HG02763 (cell line): Measurements from ENCODE around the gene EPHA3.

ENCODE experiments used
- ATAC-seq: cut with Tn5 transposase; IDR thresholded peaks from one replicate; pipeline ENCODE4 v1.9.1; 2021; ENCODE audit warnings: mild to moderate bottlenecking, moderate library complexity; ENCODE audit not compliant: unreplicated experiment

The EPHA3 gene

DNA sequence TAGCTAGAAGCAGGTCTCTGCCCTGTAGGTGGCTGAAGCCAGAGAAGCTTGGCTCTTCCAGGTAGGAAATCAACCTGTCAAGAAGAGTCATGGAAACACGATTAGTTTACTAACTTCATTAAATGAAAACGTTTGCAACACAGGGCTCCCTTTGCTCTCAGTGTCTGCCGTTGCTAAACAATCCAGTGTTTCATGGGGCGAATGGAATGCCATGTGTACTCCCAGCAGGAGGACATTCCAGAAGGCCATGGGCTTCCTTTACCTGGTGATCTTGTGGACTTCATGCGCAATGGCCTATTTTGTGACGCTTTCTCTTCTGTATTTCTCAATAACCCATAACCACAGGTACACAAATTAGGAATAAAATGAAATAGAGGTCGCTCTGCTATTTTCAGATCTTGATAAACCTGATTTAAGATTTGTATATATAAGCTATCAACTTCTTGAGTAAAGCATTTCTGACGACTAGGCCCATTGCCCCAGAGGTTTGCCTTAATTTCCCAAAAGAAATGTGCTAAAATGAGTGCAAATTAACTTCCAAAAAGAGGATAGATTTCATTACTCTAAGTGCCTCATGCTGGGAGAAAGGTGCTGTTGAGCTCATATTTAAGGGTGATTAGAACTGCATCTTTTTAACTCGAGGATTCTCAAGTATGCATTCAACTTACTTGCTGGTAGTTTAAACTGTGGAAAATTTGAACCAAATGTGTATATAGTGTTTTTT, 171.0 kb downstream of the EPHA3 start:
- ATAC-seq, result no peak

DNA sequence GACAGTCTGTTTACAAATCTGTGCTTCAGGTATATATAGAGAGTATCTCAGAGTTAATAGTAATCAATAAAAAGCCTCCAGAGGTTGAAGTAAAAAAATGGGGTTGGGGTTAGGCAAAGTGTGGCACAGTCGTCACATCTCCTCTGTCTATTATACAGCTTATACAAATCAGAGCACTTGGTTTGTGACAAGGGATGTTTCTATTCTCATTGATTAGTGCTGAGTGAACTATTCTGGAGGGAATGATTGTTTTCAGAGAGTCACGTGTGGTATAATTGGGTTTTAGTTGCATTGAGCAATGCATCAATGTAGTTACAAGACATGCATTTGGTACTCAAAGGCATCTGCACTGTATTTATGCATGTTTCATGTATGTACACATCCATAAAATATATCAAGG, 172.9 kb downstream of the EPHA3 start:
- ATAC-seq, result no peak

DNA sequence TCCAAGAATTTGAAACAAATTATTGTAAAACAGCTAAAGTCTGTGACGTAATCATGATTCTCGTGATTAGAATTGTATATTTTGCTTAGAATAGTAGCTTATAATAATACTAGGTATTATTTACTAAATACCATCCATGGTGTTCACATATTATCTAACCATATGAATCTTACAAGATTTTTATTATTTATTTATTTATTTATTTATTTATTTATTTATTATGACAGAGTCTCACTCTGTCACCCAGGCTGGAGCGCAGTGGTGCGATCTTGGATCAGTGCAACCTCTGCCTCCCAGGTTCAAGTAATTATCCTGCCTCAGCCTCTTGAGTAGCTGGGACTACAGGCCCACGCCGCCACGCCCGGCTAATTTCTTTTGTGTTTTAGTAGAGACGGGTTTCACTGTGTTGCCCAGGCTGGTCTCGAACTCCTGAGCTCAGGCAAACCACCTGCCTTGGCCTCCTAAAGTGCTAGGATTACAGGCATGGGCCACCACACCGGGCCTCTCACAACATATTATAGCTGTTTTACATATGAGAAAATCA, 173.5 kb downstream of the EPHA3 start:
- no peak for ATAC-seq

DNA sequence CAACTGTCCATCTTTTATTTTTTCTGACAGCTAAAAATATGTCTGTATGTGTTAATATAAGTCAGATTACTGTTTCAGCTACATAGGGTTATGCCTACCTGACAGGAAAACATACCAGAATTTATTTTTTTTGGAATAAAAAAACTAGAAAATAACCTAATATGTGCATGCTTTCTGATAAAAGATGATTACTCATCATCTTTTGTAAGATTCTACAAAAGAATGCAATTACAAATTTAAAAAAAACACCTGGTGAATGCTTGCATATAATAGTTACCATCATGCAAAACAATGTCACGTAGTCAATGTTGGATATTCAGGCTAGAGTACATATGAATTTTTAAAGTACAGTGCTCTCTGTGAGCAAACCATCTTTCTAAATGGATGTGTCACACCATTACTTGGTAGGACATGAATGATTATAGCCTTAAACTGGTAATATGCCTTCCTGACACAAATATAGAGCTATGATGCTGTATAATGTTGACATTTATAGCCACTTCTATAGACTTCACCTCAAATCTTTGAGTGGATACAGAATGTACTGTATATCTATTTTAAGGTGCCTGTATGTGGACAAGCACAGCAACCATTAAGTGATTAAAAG, 180.6 kb downstream of the EPHA3 start:
- no peak for ATAC-seq

DNA sequence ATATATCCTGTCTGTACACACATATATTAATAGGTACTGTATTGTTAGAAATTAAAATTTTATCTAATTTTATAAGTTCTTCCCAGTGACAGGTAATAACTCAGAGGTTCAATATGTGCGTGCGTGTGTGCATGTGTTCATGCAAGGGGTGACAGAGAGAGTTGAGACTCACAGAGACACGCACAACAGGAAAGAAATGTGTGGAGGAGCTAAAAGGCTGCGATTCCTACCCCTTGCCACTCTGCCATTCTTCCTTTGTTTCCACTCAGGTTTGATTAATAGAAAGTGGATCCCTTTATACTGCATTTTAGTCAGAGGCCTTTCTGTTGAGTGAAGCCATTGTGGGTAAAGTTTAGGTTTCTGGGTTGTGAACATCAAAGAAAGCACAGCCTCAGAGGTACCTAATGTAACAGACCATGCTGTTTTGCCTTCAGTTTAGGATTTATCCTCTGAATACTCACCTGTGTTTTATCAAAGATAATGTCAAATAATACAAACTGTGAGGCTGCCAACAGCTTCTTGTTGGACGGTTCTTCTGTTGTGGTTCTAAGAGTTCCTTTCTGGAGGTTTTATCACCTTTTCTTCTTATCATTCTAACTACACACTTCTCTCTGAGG, 182.3 kb downstream of the EPHA3 start:
- ATAC-seq, result no peak

DNA sequence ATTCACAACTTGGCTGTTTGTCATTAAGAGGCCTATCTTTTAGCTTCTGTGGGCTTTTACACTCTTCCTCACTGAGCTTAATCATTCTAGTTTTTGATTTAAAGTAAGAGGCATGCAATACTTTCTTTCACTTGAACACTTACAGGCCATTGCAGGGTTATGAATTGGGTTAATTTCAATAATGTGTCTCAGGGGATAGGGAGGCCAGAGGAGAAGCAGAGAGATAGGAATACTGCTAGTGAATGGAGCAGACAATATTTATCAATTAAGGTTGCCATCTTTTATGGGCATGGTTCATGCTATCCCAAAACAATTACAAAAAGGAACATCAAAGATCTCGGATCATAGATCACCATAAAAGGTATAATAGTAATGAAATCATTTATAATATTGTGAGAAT, 189.8 kb downstream of the EPHA3 start:
- no peak for ATAC-seq

DNA sequence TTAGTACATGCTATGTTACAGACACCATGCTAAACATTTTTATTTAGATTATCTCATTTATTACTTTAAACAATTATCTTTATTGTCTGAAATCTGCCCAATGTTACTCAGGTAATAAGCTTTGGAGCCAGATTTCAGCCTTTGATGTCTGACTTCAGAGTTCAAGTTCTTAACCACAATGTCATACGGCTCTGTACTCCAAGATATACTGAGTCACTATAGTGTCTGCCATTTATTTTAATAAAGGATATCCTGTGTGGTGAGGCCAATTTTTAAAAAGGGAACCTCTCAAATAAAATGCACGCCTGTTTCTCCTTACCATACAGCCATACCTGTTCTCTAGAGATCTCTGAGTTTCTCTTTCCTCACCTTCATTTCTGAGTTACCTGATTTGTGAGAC, 193.1 kb downstream of the EPHA3 start:
- ATAC-seq, result no peak

DNA sequence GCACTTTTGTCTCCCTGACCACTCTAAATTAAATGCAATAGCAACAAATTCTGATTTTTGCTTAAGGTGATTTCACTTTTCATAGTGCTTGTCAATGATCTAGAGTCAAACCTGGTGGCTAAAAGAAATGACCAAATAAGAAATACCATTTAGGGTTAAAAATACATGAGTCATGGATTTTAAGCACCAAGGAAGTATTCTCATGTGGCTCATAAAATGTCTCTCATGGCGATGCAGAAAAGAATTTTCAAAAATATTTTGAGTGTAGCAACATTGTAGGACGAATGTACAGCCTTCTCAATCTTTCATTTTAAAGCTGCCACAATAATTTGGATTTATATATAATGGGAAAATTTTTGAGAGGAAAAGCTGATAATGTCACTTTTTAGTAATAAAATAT, 193.6 kb downstream of the EPHA3 start:
- ATAC-seq, result no peak

DNA sequence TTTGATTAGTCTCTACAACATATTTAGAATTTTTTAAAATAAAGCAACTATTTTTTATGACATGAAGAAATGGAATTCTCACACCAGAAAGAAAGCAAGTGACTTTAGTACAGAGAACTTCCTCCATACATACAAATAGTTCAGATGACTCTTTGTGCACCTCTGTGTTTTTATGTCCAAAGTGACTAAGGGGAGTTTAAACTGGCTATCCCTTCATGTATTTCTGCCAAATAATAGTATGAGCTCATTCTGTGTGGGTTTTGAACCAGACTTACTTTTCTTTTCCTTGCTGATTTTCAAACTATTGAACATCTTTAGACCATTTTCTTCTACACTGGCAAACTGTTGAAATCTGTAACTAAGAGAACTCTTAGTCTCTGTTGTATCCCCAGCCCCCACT, 196.3 kb downstream of the EPHA3 start:
- ATAC-seq, result no peak

DNA sequence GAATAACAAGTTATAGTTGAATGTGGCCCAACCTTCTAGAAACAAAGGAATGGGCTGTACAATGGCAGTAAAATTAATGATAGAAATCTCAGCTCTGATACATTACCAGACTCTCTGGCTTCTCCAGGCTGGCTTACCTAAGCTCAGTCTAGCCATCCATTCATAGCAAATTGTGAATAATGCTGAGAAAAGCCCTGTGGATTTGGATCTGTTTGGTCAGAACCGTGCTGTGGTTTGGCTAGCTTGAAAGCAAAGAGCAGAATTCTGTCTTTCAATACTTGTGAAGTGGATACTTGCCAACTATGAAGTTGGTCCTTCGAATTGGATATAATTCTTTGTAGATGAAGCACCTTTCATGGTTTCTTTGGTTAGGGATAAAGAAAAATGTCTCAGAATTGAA, 199.1 kb downstream of the EPHA3 start:
- ATAC-seq, result no peak

DNA sequence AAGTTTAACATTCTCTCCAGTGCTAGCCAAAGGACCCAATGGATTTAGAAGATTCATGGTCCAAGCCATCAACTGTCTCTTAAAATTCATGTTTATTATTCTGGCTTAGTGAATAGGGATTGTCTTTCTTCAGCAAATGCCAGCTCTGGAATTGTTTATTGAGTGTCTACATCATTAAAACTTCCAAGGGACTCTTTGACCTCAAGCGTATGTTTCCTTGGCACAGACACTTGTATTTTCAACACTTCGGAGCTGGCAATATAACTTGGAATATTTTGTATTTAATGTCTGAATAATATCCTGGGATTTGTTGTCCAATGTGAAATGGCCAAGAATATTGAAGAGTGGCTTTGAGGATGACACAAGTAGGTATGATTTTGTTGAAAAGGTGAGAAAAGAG, 204.2 kb downstream of the EPHA3 start:
- ATAC-seq, result no peak

DNA sequence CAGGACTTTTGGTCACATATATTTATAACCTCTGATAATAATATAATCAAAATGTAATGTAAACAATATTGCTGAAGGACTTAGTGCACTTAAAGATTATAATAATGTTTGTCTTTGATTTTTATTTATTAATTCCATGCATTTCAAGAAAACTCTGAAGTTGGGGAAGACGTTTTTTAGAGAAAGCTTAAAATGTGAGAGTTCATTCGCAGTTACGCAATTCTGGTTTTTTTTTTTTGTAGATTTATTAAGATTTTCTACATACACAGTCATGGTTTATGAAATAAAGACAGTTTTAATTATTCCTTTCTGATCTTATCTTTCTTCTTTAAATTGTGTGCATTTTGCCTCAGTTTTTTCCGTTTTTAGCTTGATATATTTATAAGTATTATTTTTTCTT, 204.7 kb downstream of the EPHA3 start:
- no peak for ATAC-seq

DNA sequence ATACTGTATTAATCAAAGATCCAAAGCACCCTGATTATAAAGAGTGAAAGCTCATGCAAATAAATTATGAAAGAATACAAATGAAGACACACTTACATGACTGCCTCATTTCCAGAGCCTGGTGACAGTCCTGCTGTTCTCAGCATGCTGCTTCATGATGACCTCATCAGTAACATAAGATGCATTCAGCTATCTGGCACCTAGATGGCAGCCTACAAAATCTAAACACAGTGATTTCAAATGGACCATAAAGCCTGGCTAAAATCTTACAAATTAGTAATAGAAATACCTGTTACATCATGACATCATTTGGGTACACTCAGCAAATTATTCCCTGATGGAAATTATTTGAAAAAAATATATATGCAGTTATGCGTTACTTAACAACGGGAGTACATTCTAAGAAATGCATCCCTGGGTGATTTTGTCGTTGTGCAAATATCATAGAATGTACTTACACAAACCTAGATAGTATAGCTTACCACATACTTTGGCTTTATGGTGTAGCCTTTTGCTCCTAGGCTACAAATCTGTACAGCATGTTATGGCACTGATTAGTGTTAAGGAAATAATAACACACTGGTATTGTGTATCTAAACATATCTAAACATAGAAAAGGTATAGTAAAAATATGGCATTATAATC, 207.2 kb downstream of the EPHA3 start:
- ATAC-seq, result no peak

DNA sequence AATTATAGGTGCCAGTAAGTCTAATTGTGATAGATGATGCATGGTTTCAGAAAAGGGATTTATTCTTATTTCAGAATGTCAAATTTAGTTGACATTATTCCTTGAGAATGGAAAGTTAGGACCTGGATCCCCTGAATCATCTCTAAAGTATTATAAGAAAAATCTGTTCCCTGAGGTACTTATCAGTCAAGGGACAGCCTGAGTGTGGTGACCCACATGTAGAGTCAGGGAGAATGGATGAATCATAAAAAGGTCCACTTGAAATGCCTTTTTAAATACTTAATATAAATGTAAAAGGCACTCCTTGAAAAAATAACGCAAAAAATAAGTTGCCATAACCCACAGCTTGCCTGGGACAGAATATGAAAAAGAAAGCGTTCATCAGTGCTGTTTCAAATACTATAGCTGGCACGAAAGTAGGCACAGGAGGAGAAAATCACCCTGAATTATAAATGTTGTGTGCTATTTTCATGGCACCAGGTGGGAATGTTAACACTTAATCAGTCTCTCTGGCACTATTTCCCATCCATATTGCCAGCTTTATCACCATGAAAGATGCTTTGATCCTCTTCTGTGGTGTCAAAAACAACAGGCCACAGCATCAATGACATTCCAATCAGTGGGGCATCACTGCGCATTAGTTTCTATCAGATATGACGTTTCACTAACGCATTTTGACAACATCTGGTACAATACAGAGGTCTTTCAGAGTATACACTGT, 208.5 kb downstream of the EPHA3 start:
- no peak for ATAC-seq

DNA sequence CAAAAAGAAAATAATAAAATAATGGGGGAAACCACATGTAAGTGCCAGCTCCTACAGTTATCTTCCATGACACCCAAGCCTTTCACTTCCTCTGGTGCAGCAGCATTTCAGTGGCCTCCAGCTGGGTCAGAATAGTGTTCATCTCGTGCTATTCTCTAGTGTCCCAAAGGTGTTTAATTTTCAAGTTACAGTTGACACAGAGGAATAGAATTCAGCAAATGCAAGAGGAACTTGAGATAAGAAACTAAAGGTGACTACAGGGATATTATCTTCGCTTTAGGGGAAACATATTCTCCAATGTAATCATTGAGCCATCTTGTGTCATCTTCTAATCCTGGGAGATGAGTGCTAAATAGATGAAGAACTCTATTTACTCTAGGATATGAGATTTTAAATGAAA, 212.8 kb downstream of the EPHA3 start:
- no peak for ATAC-seq

DNA sequence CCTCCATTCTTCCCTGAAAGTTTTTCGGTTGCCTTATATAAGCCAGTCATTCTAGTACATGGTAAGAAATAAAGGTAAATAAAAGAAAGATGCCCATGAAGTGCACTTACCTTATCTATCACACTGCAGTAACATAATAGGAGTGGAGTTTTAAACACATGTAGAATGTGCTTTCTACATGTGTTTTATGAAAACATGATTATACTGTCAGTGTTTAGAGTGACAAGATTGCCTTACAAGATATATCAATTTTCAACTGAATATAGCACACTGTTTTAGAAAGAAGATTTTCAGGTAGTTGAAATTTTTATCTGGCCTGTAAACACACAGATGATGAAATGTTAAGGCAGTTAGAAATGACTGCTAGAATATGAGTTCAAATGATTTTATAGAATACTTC, 219.6 kb downstream of the EPHA3 start:
- ATAC-seq, result no peak

DNA sequence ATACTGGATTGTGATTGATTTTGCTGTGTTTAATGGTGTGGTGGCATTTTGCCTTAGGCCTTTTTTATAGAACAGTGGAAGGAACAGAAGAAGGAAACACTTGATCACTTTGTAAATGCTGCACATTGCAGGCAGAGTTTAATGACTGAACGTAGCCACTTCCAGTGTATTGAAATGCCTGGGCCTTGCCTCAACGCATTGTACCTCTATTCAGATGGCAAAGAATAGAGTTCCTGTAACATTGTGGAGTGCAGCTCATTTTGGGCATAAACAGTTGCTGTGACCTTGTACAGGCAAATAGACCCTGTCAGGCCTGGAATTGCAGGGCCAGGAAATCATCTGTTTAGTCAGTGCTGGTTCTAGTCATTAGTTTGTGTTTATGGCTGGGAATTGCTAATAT, 225.0 kb downstream of the EPHA3 start:
- ATAC-seq, result no peak

DNA sequence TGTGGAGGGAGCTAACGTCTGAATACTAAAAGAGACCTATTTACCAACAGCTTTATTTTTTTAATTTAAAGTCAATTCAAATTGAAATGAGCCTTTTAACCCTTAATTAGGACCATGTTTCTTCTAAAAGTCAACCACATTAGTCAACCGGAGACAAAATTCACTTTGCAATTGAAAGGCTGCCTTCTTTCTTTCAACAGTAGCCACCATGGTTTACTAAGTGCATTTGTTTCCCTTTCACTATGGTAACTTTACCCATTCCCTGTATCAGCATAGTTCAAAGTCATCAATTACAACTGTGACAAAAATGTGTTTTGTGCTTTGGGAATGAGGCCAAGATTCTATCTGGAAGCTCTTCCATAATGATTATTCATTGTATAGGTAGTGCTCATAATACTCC, 225.4 kb downstream of the EPHA3 start:
- ATAC-seq, result no peak

DNA sequence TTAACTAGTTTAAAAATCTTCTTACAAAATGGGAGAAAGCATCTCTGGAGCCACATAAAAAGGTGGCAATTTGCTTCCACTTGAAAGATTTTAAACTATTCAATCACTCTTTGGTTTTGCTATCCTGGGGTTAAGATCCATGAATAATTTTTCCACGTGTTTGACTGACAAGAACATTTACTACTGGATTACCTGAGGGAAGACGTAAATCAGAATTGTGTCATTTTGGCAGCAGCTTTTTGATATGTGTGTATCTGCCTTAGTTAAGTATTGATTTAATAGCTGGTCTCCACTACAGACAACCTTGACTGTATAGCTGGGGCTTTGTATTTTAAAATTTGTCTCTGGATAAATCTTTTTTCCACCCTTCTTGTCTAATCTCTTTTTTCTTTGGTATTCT, 228.3 kb downstream of the EPHA3 start:
- no peak for ATAC-seq

DNA sequence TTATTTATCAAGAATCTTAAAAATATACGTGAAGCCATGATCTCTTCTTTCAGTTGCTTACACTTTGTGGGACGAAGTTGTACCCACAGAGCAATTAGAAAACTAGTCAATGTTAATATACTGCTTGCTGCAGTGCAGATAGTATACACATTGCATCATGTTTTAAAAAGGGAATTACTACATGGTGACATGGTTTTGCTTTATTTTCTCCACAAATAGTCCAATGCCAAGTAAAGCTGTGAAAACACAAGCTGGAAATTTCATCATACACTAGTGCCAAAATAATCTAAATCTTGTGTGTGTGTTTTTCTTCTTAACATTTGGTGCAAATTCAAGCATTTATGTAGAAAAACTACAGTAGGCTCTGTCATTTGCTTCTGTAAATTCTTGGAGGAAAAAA, 233.0 kb downstream of the EPHA3 start:
- ATAC-seq, result no peak

DNA sequence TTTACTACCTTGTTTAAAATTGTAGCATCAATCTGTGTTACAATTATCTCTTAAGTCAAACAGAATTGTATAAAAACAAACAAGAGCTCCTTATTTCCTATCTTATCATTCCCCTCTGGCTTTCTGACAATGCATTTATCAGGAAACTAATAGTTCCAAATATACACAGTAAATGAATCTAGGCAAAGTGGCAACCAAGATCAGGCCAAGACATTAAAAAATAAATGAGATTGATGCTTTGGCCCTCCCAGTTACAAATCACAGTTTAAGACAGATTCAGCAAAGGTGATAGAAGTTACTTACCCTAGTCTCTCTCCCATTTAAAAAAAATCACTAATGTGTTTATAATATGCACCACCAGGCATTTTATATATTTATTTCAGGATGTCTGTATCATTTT, 236.7 kb downstream of the EPHA3 start:
- ATAC-seq, result no peak
